ENCODE data around the gene RPS13.
"Not testable (repeated sequence)": the region's sequence is repeated elsewhere in the genome, so short reads cannot be mapped to it uniquely, and the experiment has no call there.

RPS13 gene

GRCh38 chr11:17077520-17078401 is at the start of gene RPS13:
Gene RPS13 (minus strand): TSS chr11:17077667. CDS start chr11:17077641, 26 bp downstream.
- DNase-seq (ENCODE audit: low read depth in 2 of 2) = peak; percentile 90 to 92

DNA sequence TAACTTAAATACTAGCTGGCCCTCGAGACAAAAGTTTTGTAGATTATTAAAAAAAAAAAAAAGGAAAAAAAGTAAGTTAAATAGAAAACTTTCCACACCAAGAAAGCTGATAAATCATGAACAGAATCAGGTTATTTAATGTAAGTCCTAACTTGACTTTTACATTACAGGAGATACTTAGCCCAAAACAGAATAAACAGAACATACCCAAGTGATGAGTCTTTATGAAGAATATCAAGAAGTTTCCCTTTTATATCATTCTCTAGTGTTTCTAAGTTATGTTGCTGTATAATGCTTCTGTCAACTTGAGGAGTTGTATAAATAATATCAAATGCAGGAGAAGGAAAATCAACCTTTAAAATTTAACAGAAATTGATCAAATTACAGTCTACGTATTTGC is 44.5 kb upstream of the RPS13 start:
- no peak for DNase-seq (ENCODE audit: low read depth in 2 of 2)

- DNase-seq (ENCODE audit: low read depth in 2 of 2) = no peak
Measured at GRCh38 chr11:17117262-17117661, 39.8 kb upstream of the RPS13 start.

- no peak for DNase-seq (ENCODE audit: low read depth in 2 of 2)
Measured at GRCh38 chr11:17116117-17116516, 38.6 kb upstream of the RPS13 start.

GRCh38 chr11:17107745-17108144 is 30.3 kb upstream of the RPS13 start:
- not testable (repeated sequence) for DNase-seq (ENCODE audit: low read depth in 2 of 2)

- DNase-seq (ENCODE audit: low read depth in 2 of 2) = not testable (repeated sequence)
Measured at GRCh38 chr11:17105404-17106040, 28.1 kb upstream of the RPS13 start.

- DNase-seq (ENCODE audit: low read depth in 2 of 2) = no peak
Measured at GRCh38 chr11:17102462-17102861, 25.0 kb upstream of the RPS13 start.

- DNase-seq (ENCODE audit: low read depth in 2 of 2) = no peak
Measured at GRCh38 chr11:17098658-17099057, 21.2 kb upstream of the RPS13 start.

GRCh38 chr11:17098038-17098437 is 20.6 kb upstream of the RPS13 start:
- DNase-seq (ENCODE audit: low read depth in 2 of 2) = no peak

GRCh38 chr11:17085976-17086375 is 8.5 kb upstream of the RPS13 start:
- not testable (repeated sequence) for DNase-seq (ENCODE audit: low read depth in 2 of 2)

DNA sequence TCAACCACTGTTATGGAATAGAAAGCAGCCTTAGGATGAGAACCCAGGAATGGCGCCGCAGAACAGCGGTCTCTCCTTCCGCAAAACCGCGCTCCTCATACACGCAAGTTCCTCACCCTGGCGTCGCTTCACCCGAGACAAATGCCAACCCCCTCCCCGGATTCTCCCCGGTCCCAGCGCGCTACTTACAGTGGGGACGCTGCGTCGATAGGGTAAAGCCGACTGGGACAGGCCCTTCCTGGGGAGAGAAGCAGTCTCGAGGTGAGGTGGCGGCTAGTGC is 287 bp downstream of the RPS13 start:
- no peak for DNase-seq (ENCODE audit: low read depth in 2 of 2)

DNA sequence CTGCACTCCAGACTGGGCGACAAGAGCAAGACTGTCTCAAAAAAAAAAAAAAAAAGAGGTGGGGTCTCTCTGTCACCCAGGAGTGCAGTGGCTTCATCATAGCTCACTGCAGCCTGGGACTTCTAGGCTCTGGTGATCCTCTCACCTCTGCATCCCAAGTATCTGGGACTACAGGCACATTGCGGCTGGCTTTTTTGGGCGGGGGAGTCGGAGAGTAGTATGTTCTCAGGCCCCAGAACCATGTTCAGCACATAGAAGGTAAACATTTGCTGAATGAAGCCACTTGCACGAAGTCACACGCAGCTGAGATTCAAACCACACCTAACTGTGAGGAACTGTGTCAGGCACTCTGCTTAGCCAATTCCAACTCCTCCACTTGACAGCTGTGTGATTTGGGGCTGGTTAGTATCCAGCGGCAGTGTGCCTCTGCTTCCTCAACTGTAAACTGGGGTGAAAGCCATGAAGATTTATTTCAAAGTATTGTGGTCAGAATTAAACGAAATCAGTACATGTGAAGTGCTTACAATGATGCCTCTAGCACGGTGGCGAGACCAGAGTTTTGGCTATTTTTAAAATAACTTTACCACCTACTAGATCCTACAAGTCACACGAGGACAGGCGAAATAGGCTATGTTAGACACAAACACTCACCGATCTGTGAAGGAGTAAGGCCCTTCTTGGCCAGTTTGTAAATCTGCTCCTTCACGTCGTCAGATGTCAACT is 789 bp downstream of the RPS13 start:
- no peak for DNase-seq (ENCODE audit: low read depth in 2 of 2)

GRCh38 chr11:17075506-17075905 is 2.0 kb downstream of the RPS13 start:
- DNase-seq (ENCODE audit: low read depth in 2 of 2) = no peak

DNA sequence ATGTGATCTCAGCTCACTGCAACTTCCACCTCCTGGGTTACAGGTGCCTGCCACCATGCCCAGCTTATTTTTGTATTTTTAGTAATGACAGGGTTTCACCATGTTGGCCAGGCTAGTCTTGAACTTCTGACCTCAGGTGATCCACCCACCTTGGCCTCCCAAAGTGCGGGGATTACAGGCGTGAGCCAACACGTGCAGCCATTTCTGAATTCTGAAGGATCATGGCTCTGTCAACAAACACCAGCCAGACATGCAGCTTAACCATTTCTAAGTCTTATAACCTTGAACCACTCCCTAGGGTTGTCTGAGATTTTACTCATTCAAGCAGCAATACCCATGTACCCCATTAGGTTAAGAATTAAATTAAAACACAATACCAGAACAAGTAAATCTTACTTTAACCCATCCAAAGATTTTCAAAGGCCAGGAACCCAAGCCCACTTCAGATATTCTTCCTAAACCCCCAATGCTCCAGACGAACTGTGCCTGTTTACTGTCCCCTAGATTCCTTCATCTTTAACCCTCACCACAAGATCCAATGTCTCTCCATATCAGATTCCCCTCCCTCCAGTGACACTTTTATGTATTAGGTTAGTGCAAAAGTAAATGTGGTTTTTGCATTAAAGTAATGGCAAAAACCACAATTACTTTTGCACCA is 4.0 kb downstream of the RPS13 start:
- no peak for DNase-seq (ENCODE audit: low read depth in 2 of 2)

- no peak for DNase-seq (ENCODE audit: low read depth in 2 of 2)
Measured at GRCh38 chr11:17067417-17067816, 10.1 kb downstream of the RPS13 start.

DNA sequence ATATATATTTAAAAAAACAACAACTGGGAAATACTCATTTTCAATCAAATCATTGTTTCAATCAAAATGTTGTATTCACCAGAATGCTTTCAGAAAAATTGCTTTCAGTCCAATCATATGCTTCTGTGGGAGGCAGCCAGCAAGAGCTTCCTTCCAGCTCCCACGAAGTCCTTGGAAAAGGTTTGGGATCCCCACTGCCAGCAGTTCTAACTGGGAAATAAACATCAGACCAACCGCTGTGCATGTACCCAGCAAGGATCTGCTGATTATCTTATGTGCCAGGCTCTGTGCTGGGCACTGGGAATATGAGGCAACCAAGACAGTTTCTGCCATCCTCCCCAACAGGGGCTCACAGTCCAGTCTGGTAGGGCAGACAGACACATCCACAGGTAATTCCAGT is 10.8 kb downstream of the RPS13 start:
- no peak for DNase-seq (ENCODE audit: low read depth in 2 of 2)

- DNase-seq (ENCODE audit: low read depth in 2 of 2) = peak in 1 of 2 donors; percentile 56
Measured at GRCh38 chr11:17063171-17064002, 14.1 kb downstream of the RPS13 start.

DNA sequence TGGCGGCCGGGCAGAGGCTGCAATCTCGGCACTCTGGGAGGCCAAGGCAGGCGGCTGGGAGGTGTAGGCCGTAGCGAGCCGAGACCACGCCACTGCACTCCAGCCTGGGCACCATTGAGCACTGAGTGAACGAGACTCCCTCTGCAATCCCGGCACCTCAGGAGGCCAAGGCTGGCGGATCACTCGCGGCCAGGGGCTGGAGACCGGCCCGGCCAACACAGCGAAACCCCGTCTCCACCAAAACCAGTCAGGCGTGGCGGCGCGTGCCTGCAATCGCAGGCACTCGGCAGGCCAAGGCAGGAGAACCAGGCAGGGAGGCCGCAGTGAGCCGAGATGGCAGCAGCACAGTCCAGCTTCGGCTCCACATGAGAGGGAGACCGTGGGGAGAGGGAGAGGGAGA is 26.3 kb downstream of the RPS13 start:
- not testable (repeated sequence) for DNase-seq (ENCODE audit: low read depth in 2 of 2)

GRCh38 chr11:17048491-17048890 is 29.0 kb downstream of the RPS13 start:
- DNase-seq (ENCODE audit: low read depth in 2 of 2) = not testable (repeated sequence)

DNA sequence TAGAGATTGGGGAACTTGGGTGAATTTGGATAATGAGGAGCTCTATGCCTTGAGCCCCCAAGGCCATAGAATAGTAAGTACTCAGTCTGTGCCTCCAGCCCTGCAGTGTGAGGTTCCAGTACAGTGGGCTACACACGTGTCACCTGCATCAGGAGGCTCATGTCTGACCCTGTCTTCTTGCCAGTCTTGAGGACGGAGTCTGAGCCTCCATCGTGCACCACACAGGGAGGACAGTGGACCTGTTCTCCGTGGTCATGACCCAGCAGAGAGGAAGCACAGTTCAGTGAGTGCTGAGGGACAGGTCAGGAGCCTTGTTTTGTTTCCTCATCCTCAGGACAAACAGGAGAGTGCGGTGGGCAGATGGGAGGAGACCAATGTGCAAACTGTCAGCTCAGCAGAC is 30.8 kb downstream of the RPS13 start:
- DNase-seq (ENCODE audit: low read depth in 2 of 2) = no peak
